Inflammatory macrophage treated with lipopolysaccharide for 4 hours (primary cell): Measurements from ENCODE around the gene CTNNA2.

Experiments used
- DNase-seq: peaks from one replicate; pipeline ENCODE4 v3.0.0-alpha.2; 2020

Gene CTNNA2

GRCh38 chr2:79619442-79619841 is 106.6 kb downstream of the CTNNA2 start:
- DNase-seq, result no peak

- no peak for DNase-seq
Observed at GRCh38 chr2:79619976-79620375, 107.1 kb downstream of the CTNNA2 start.

GRCh38 chr2:79620679-79621078 is 107.8 kb downstream of the CTNNA2 start:
- no peak for DNase-seq

- no peak for DNase-seq
Observed at GRCh38 chr2:79621252-79621651, 108.4 kb downstream of the CTNNA2 start.

GRCh38 chr2:79621755-79622154 is 108.9 kb downstream of the CTNNA2 start:
- DNase-seq, result no peak

- no peak for DNase-seq
Observed at GRCh38 chr2:79622508-79622907, 109.7 kb downstream of the CTNNA2 start.

GRCh38 chr2:79627237-79627636 is 114.4 kb downstream of the CTNNA2 start:
- DNase-seq, result no peak

GRCh38 chr2:79630060-79630459 is 117.2 kb downstream of the CTNNA2 start:
- no peak for DNase-seq

GRCh38 chr2:79630972-79631557 is 118.2 kb downstream of the CTNNA2 start:
- DNase-seq, result no peak

- DNase-seq, result no peak
Observed at GRCh38 chr2:79638410-79638809, 125.6 kb downstream of the CTNNA2 start.

GRCh38 chr2:79638954-79639353 is 126.1 kb downstream of the CTNNA2 start:
- no peak for DNase-seq

GRCh38 chr2:79640001-79640400 is 127.2 kb downstream of the CTNNA2 start:
- no peak for DNase-seq

- no peak for DNase-seq
Observed at GRCh38 chr2:79649531-79649930, 136.7 kb downstream of the CTNNA2 start.

- no peak for DNase-seq
Observed at GRCh38 chr2:79660557-79660956, 147.7 kb downstream of the CTNNA2 start.

- DNase-seq, result no peak
Observed at GRCh38 chr2:79665091-79665490, 152.2 kb downstream of the CTNNA2 start.

- no peak for DNase-seq
Observed at GRCh38 chr2:79666430-79666829, 153.6 kb downstream of the CTNNA2 start.

- no peak for DNase-seq
Observed at GRCh38 chr2:79669714-79670113, 156.9 kb downstream of the CTNNA2 start.

- DNase-seq, result no peak
Observed at GRCh38 chr2:79670198-79670597, 157.3 kb downstream of the CTNNA2 start.

GRCh38 chr2:79686884-79687283 is 174.0 kb downstream of the CTNNA2 start:
- DNase-seq, result no peak

- DNase-seq, result no peak
Observed at GRCh38 chr2:79695248-79695647, 182.4 kb downstream of the CTNNA2 start.

- no peak for DNase-seq
Observed at GRCh38 chr2:79697200-79697599, 184.3 kb downstream of the CTNNA2 start.

- no peak for DNase-seq
Observed at GRCh38 chr2:79700651-79701050, 187.8 kb downstream of the CTNNA2 start.

GRCh38 chr2:79702905-79703304 is 190.1 kb downstream of the CTNNA2 start:
- no peak for DNase-seq

GRCh38 chr2:79711098-79711497 is 198.2 kb downstream of the CTNNA2 start:
- DNase-seq, result no peak

GRCh38 chr2:79713131-79713785 is 200.4 kb downstream of the CTNNA2 start:
- no peak for DNase-seq
